HepG2 (cell line): ENCODE data around the gene PSENEN. TPM values are rescaled to one million over a fixed set of nuclear protein-coding genes. Genes with fewer than 3 reads are reported as not detected.

Experiments used
- ATM ChIP-seq: fragments of 450-650 bp; IDR thresholded peaks from 2 replicates; pipeline ENCODE4 v1.7.1; 2017; ENCODE audit warnings: mild to moderate bottlenecking, borderline replicate concordance
- ETV6 ChIP-seq: sonication (generic); formaldehyde crosslinking; conservative IDR thresholded peaks from 2 replicates; pipeline ENCODE4 v1.4.0; 2020; ENCODE audit warnings: missing genetic modification reagents
- POGK ChIP-seq: sonication (generic); formaldehyde crosslinking; conservative IDR thresholded peaks from 2 replicates; pipeline ENCODE4 v1.8.0; 2022; ENCODE audit warnings: mild to moderate bottlenecking, moderate library complexity, missing genetic modification reagents
- SNRNP70 ChIP-seq: fragments of 200-400 bp; formaldehyde crosslinking; IDR thresholded peaks from 2 replicates; pipeline ENCODE4 v1.6.1; 2017; ENCODE audit warnings: mild to moderate bottlenecking, low read depth, low read length, moderate library complexity
- SP140L ChIP-seq: sonication (generic); formaldehyde crosslinking; IDR thresholded peaks from 2 replicates; pipeline ENCODE4 v1.4.0; 2020; ENCODE audit warnings: missing genetic modification reagents, borderline replicate concordance
- USF2 ChIP-seq, 2 experiments: sonication (generic) in 1 of 2; formaldehyde crosslinking in 1 of 2; IDR thresholded peaks; 2 replicates each; pipeline versions ENCODE4 v1.5.1 to v1.6.1; 2011 to 2020; ENCODE audit warnings: borderline replicate concordance in 1 of 2, low read depth in 1 of 2, low read length in 1 of 2, mild to moderate bottlenecking in 1 of 2, missing genetic modification reagents in 1 of 2, moderate library complexity in 1 of 2
- ZNF138 ChIP-seq: sonication (generic); formaldehyde crosslinking; IDR thresholded peaks from 2 replicates; pipeline ENCODE4 v1.5.0; 2020; ENCODE audit warnings: mild to moderate bottlenecking, low read depth, missing genetic modification reagents
- ZNF234 ChIP-seq: sonication (generic); formaldehyde crosslinking; conservative IDR thresholded peaks from 2 replicates; pipeline ENCODE4 v1.5.1; 2020; ENCODE audit warnings: mild to moderate bottlenecking, missing genetic modification reagents
- ZNF34 ChIP-seq: sonication (generic); formaldehyde crosslinking; IDR thresholded peaks from 2 replicates; pipeline ENCODE4 v1.4.0; 2020; ENCODE audit warnings: mild to moderate bottlenecking, missing genetic modification reagents, borderline replicate concordance
- ZNF446 ChIP-seq: sonication (generic); formaldehyde crosslinking; IDR thresholded peaks from 2 replicates; pipeline ENCODE4 v1.5.0; 2020; ENCODE audit warnings: mild to moderate bottlenecking, missing genetic modification reagents
- ZNF576 ChIP-seq: sonication (generic); formaldehyde crosslinking; IDR thresholded peaks from 2 replicates; pipeline ENCODE4 v1.4.0; 2020; ENCODE audit warnings: mild to moderate bottlenecking, missing genetic modification reagents
- ZNF710 ChIP-seq: sonication (generic); formaldehyde crosslinking; IDR thresholded peaks from 2 replicates; pipeline ENCODE4 v1.5.0; 2020; ENCODE audit warnings: mild to moderate bottlenecking, missing genetic modification reagents, borderline replicate concordance
- polyA plus RNA-seq, 8 experiments: library from polyadenylated mRNA; depleted of rRNA in 3 of 8; stranded (reverse) in 7 of 8; unstranded in 1 of 8; fragments of >200 nt; fragmentation: Illumina TruSeq in 4 of 8; extraction: Trizol in 4 of 8; gene quantifications; 2 replicates each; pipeline versions ENCODE4 v1.2.1 to v1.2.3, GENCODE V29; 2011 to 2016; ENCODE audit warnings: low read depth in 4 of 8, missing spikeins in 1 of 8, mixed read lengths in 1 of 8; ENCODE audit not compliant: insufficient read depth in 1 of 8
- total RNA-seq, 5 experiments: library from RNA; depleted of rRNA; stranded (reverse); fragments of >200 nt; fragmentation: Illumina TruSeq; extraction: Trizol; gene quantifications; 2 replicates each; pipeline ENCODE4 v1.2.3, GENCODE V29; 2016; ENCODE audit warnings: low read depth in 1 of 5
- TF ChIP-seq, protein P1 (sequence below): sonication (generic); formaldehyde crosslinking; IDR thresholded peaks from 2 replicates; pipeline ENCODE4 v1.5.0; 2020; ENCODE audit warnings: mild to moderate bottlenecking, missing genetic modification reagents
- TF ChIP-seq, protein P2 (sequence below): sonication (generic); formaldehyde crosslinking; conservative IDR thresholded peaks from 2 replicates; pipeline ENCODE4 v1.4.0; 2020; ENCODE audit warnings: missing genetic modification reagents
- TF ChIP-seq, protein P3 (sequence below): sonication (generic); formaldehyde crosslinking; IDR thresholded peaks from 2 replicates; pipeline ENCODE4 v1.8.1; 2022; ENCODE audit warnings: mild to moderate bottlenecking, missing genetic modification reagents

Gene PSENEN
- total and polyA plus RNA-seq, 2 of the 13 experiments (the other 11 are each of a cell fraction or from before 2014, with no cell fraction given): 16.9 to 34.2 TPM

GRCh38 chr19:35757749-35758608, 12.5 kb downstream of the PSENEN start, which contains the start of gene PROSER3 (continued):
- no peak for TF ChIP-seq POGK
- TF ChIP-seq SNRNP70: no peak
- TF ChIP-seq, protein P1, sequence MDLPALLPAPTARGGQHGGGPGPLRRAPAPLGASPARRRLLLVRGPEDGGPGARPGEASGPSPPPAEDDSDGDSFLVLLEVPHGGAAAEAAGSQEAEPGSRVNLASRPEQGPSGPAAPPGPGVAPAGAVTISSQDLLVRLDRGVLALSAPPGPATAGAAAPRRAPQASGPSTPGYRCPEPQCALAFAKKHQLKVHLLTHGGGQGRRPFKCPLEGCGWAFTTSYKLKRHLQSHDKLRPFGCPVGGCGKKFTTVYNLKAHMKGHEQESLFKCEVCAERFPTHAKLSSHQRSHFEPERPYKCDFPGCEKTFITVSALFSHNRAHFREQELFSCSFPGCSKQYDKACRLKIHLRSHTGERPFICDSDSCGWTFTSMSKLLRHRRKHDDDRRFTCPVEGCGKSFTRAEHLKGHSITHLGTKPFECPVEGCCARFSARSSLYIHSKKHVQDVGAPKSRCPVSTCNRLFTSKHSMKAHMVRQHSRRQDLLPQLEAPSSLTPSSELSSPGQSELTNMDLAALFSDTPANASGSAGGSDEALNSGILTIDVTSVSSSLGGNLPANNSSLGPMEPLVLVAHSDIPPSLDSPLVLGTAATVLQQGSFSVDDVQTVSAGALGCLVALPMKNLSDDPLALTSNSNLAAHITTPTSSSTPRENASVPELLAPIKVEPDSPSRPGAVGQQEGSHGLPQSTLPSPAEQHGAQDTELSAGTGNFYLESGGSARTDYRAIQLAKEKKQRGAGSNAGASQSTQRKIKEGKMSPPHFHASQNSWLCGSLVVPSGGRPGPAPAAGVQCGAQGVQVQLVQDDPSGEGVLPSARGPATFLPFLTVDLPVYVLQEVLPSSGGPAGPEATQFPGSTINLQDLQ (CRISPR knock-in tag): no peak
- TF ChIP-seq, protein P2, sequence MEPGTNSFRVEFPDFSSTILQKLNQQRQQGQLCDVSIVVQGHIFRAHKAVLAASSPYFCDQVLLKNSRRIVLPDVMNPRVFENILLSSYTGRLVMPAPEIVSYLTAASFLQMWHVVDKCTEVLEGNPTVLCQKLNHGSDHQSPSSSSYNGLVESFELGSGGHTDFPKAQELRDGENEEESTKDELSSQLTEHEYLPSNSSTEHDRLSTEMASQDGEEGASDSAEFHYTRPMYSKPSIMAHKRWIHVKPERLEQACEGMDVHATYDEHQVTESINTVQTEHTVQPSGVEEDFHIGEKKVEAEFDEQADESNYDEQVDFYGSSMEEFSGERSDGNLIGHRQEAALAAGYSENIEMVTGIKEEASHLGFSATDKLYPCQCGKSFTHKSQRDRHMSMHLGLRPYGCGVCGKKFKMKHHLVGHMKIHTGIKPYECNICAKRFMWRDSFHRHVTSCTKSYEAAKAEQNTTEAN (CRISPR knock-in tag): 0 out of 2 replicates have a peak, but pooled peaks have one; percentile 58
- TF ChIP-seq ZNF138 (CRISPR knock-in tag): no peak
- TF ChIP-seq ATM: no peak
- no peak for TF ChIP-seq ZNF234 (CRISPR knock-in tag)
- TF ChIP-seq USF2 (IDR thresholded peaks at IDR 0.05; ENCODE audit: low read depth, low read length): no peak
- no peak for TF ChIP-seq USF2 (CRISPR knock-in tag; IDR thresholded peaks at IDR 0.05; ENCODE audit: borderline replicate concordance)
- no peak for TF ChIP-seq ETV6 (CRISPR knock-in tag)
- no peak for TF ChIP-seq SP140L (CRISPR knock-in tag)
- no peak for TF ChIP-seq ZNF710
- no peak for TF ChIP-seq ZNF576 (CRISPR knock-in tag)
- TF ChIP-seq ZNF34 (CRISPR knock-in tag): no peak
- TF ChIP-seq ZNF446 (CRISPR knock-in tag): no peak
- TF ChIP-seq, protein P3, sequence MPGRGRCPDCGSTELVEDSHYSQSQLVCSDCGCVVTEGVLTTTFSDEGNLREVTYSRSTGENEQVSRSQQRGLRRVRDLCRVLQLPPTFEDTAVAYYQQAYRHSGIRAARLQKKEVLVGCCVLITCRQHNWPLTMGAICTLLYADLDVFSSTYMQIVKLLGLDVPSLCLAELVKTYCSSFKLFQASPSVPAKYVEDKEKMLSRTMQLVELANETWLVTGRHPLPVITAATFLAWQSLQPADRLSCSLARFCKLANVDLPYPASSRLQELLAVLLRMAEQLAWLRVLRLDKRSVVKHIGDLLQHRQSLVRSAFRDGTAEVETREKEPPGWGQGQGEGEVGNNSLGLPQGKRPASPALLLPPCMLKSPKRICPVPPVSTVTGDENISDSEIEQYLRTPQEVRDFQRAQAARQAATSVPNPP (CRISPR knock-in tag): no peak
